Thyroid gland (tissue), 4 donors: Measurements from ENCODE around the gene E2F1.

Experiments
- POLR2A ChIP-seq, 2 donors: fragments of 450-650 bp; IDR thresholded peaks; one replicate each; pipeline ENCODE4 v1.6.1; 2017; ENCODE audit warnings: antibody characterized with exemption in 2 of 2, mild to moderate bottlenecking in 2 of 2, moderate library complexity in 1 of 2
- TF ChIP-seq, protein P1 (sequence below), 6 experiments: fragments of 200-600 bp in 3 of 6; fragments of 450-650 bp in 3 of 6; sonication (generic) in 3 of 6; IDR thresholded peaks; one replicate each; pipeline ENCODE4 v1.5.1; 2016 to 2019; ENCODE audit warnings: antibody characterized with exemption in 6 of 6, mild to moderate bottlenecking in 2 of 6, inconsistent platforms in 1 of 6, moderate library complexity in 1 of 6

DNA sequence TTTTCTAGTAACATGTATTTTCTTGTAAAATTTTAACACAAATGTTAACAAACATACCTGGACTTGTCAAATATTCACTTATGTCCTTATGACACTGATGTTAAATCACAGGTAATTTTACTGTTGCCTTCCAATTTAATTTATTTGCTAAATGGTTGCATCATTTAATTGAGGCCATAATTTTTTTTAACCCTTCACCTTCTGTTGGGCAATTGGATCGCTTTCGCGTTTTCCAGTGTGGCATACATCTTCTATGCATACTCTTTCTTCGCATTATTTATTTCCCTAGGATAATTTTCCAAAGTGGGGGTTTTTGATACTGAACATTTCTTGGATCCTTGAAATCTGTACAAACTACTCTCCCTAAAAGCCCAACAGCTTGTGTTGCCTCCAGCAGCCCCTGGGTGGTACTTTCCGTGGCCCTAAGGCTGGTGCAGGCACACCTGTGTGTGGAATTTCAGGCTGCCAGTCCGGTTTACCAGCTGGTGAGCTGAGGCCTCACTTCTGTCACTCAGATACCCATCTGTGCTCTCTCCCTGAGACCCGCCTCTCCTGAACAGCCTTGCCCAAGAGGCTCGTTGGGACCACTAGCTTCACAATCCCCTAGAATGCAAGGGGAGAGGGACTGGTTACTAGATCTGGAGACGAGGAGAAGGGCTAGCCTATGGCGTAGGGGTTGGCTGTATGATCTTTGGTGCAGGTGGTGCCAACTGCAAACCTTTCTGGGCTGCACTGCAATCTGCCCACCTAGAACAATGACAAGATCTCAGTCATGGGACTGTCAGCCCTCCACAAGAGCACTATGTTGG is 35.2 kb downstream of the E2F1 start:
- TF ChIP-seq, protein P1, sequence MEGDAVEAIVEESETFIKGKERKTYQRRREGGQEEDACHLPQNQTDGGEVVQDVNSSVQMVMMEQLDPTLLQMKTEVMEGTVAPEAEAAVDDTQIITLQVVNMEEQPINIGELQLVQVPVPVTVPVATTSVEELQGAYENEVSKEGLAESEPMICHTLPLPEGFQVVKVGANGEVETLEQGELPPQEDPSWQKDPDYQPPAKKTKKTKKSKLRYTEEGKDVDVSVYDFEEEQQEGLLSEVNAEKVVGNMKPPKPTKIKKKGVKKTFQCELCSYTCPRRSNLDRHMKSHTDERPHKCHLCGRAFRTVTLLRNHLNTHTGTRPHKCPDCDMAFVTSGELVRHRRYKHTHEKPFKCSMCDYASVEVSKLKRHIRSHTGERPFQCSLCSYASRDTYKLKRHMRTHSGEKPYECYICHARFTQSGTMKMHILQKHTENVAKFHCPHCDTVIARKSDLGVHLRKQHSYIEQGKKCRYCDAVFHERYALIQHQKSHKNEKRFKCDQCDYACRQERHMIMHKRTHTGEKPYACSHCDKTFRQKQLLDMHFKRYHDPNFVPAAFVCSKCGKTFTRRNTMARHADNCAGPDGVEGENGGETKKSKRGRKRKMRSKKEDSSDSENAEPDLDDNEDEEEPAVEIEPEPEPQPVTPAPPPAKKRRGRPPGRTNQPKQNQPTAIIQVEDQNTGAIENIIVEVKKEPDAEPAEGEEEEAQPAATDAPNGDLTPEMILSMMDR (IDR thresholded peaks at IDR 0.05) = no peak
- no peak for TF ChIP-seq POLR2A (IDR thresholded peaks at IDR 0.05)
